NCI-H1092 treated with DMSO at 0.1 percent for 48 hours (cell line): ENCODE data around the gene MOB1A.
"Not testable (repeated sequence)": the region's sequence is repeated elsewhere in the genome, so short reads cannot be mapped to it uniquely, and the experiment has no call there.

ENCODE experiments used
- DNase-seq: peaks from one replicate; lab custom pipeline; 2025; lab: John Stamatoyannopoulos, UW

The MOB1A gene

GRCh38 chr2:74178211-74179062 is at the start of gene MOB1A:
TSS of gene MOB1A (minus strand) at chr2:74178879. CDS start at chr2:74178674, 205 bp downstream.
- DNase-seq, result peak; percentile 97

GRCh38 chr2:74227646-74228045 is 49.0 kb upstream of the MOB1A start:
- DNase-seq, result no peak

- no peak for DNase-seq
These were observed 48.1 kb upstream of the MOB1A start for GRCh38 chr2:74226648-74227213.

GRCh38 chr2:74225698-74226459 is 47.2 kb upstream of the MOB1A start:
- DNase-seq, result no peak

- DNase-seq, result no peak
These were observed 45.5 kb upstream of the MOB1A start for GRCh38 chr2:74223941-74224770.

- no peak for DNase-seq
These were observed 43.6 kb upstream of the MOB1A start for GRCh38 chr2:74222300-74222650.

- no peak for DNase-seq
These were observed 43.1 kb upstream of the MOB1A start for GRCh38 chr2:74221604-74222299.

- DNase-seq, result no peak
These were observed 42.4 kb upstream of the MOB1A start for GRCh38 chr2:74221091-74221490.

- DNase-seq, result no peak
These were observed 41.3 kb upstream of the MOB1A start for GRCh38 chr2:74219846-74220486.

GRCh38 chr2:74216642-74217041 is 38.0 kb upstream of the MOB1A start:
- DNase-seq, result no peak

GRCh38 chr2:74215771-74216170 is 37.1 kb upstream of the MOB1A start:
- not testable (repeated sequence) for DNase-seq

- no peak for DNase-seq
These were observed 34.2 kb upstream of the MOB1A start for GRCh38 chr2:74212702-74213410.

- no peak for DNase-seq
These were observed 27.6 kb upstream of the MOB1A start for GRCh38 chr2:74206180-74206688.

GRCh38 chr2:74205596-74205995 is 26.9 kb upstream of the MOB1A start:
- no peak for DNase-seq

GRCh38 chr2:74205113-74205512 is 26.4 kb upstream of the MOB1A start:
- no peak for DNase-seq

- no peak for DNase-seq
These were observed 25.8 kb upstream of the MOB1A start for GRCh38 chr2:74204436-74204835.

- DNase-seq, result no peak
These were observed 22.9 kb upstream of the MOB1A start for GRCh38 chr2:74201596-74201995.

GRCh38 chr2:74201196-74201595 is 22.5 kb upstream of the MOB1A start:
- no peak for DNase-seq

GRCh38 chr2:74199871-74200305 is 21.2 kb upstream of the MOB1A start:
- DNase-seq, result no peak

GRCh38 chr2:74199275-74199701 is 20.6 kb upstream of the MOB1A start:
- no peak for DNase-seq
